ENCODE results near the gene UNC45A.

Gene UNC45A

GRCh38 chr15:90945091-90945490 lies 10.0 kb downstream of the UNC45A start:
- DNase-seq (ENCODE audit: low read depth in 4 of 4, low spot score in 1 of 4): no peak

- DNase-seq (ENCODE audit: low read depth in 4 of 4, low spot score in 1 of 4): no peak
These were observed 11.5 kb downstream of the UNC45A start for GRCh38 chr15:90946538-90946937.

- no peak for DNase-seq (ENCODE audit: low read depth in 4 of 4, low spot score in 1 of 4)
These were observed 12.0 kb downstream of the UNC45A start for GRCh38 chr15:90946941-90947576.

- DNase-seq (ENCODE audit: low read depth in 4 of 4, low spot score in 1 of 4): no peak
These were observed 12.7 kb downstream of the UNC45A start for GRCh38 chr15:90947577-90948357.

- DNase-seq (ENCODE audit: low read depth in 4 of 4, low spot score in 1 of 4): no peak
These were observed 13.4 kb downstream of the UNC45A start for GRCh38 chr15:90948506-90948905.

- DNase-seq (ENCODE audit: low read depth in 4 of 4, low spot score in 1 of 4): no peak
These were observed 15.0 kb downstream of the UNC45A start for GRCh38 chr15:90949979-90950675.

- DNase-seq (ENCODE audit: low read depth in 4 of 4, low spot score in 1 of 4): no peak
These were observed 15.6 kb downstream of the UNC45A start for GRCh38 chr15:90950676-90951075.

- no peak for DNase-seq (ENCODE audit: low read depth in 4 of 4, low spot score in 1 of 4)
These were observed 18.0 kb downstream of the UNC45A start for GRCh38 chr15:90952901-90953677.

- no peak for DNase-seq (ENCODE audit: low read depth in 4 of 4, low spot score in 1 of 4)
These were observed 19.0 kb downstream of the UNC45A start for GRCh38 chr15:90953947-90954711.

GRCh38 chr15:90954712-90955623 lies 19.9 kb downstream of the UNC45A start, which contains the start of gene RCCD1:
TSS of gene RCCD1 (plus strand) at chr15:90954884. CDS start at chr15:90956735, 1,851 bp downstream.
- DNase-seq (ENCODE audit: low read depth in 4 of 4, low spot score in 1 of 4): peak; percentile 62 to 90 (median 74)

- DNase-seq (ENCODE audit: low read depth in 4 of 4, low spot score in 1 of 4): no peak
These were observed 20.7 kb downstream of the UNC45A start for GRCh38 chr15:90955624-90956273.

- peak; percentile 34 to 60 (median 44) for DNase-seq (ENCODE audit: low read depth in 4 of 4, low spot score in 1 of 4)
These were observed 21.4 kb downstream of the UNC45A start for GRCh38 chr15:90956274-90957030.

GRCh38 chr15:90957031-90957790 lies 22.1 kb downstream of the UNC45A start:
- no peak for DNase-seq (ENCODE audit: low read depth in 4 of 4, low spot score in 1 of 4)

GRCh38 chr15:90957791-90958190 lies 22.7 kb downstream of the UNC45A start:
- DNase-seq (ENCODE audit: low read depth in 4 of 4, low spot score in 1 of 4): no peak

GRCh38 chr15:90959028-90959595 lies 24.0 kb downstream of the UNC45A start:
- DNase-seq (ENCODE audit: low read depth in 4 of 4, low spot score in 1 of 4): no peak

- no peak for DNase-seq (ENCODE audit: low read depth in 4 of 4, low spot score in 1 of 4)
These were observed 24.8 kb downstream of the UNC45A start for GRCh38 chr15:90959894-90960293.

All from stimulated activated CD4-positive, alpha-beta T cell treated with anti-CD3 and anti-CD28 coated beads, Interleukin-1b, Interleukin-23, amount 100 ng/mL, for 24 hours (primary cell).